Kidney tubule cell (primary cell): ENCODE measurements around the gene FAM227A.

ENCODE experiments used
- DNase-seq: peaks from one replicate; pipeline ENCODE4 v3.0.0-alpha.2; 2018; ENCODE audit warnings: low spot score

The FAM227A gene

DNA sequence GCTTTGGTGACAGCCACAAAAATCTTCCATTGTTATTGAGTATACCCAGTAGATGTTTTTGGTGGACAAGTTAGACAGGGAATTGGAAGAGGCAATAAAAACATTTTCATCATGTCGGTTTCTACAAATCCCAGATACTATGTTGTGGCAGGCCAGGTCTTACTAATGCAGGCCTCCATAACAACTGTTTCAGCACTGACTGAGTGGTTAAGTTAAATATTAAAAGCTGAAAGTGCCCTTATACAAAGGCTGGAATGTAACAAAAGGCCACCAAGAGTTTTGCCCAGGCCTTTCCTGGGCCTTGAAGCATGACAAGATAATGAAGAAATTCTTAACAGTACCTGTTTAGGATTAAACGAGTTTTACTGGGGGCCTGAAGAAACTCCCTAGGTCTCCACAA, 115.5 kb downstream of the FAM227A start:
- peak; percentile 80 for DNase-seq

DNA sequence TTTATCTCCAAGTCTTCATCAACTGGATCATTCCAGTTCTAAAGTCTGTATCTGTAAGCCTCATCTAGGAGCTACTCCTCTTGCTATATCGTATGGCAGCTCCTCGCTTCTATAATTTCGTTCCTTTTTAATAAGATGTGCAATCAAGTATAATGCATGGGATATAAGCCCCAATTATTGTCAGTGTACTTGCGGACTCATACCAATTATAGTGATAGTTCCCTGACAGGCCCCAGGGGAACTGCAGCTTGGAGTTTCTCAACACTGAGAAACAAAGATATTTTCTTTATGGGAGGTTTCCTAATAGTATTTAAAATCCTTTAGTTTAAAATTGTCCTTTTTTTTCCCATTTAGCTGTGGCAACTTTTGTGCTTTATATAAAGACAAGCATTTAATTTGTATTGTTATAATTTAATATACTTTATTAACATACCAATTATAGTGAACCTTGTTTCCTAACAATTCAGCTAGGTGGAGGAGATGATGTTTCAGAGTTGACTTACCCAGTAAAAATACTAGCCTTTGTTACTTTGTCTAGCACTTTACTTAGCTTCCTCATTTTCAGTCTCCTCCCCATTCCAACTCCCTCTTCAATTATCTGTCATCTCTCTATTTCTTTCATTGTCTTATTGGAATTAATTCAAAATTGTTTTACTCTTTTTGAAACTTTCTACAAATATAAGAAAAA, 124.8 kb downstream of the FAM227A start:
- DNase-seq, result no peak
